Measurements from ENCODE around the gene STAT3. TPM values are rescaled to one million over a fixed set of nuclear protein-coding genes. Genes with fewer than 3 reads are reported as not detected.

The STAT3 gene
- total and polyA plus RNA-seq, 2 of the 13 experiments (the other 11 are each of a cell fraction or from before 2014, with no cell fraction given), result 61.8 to 62.4 TPM

DNA sequence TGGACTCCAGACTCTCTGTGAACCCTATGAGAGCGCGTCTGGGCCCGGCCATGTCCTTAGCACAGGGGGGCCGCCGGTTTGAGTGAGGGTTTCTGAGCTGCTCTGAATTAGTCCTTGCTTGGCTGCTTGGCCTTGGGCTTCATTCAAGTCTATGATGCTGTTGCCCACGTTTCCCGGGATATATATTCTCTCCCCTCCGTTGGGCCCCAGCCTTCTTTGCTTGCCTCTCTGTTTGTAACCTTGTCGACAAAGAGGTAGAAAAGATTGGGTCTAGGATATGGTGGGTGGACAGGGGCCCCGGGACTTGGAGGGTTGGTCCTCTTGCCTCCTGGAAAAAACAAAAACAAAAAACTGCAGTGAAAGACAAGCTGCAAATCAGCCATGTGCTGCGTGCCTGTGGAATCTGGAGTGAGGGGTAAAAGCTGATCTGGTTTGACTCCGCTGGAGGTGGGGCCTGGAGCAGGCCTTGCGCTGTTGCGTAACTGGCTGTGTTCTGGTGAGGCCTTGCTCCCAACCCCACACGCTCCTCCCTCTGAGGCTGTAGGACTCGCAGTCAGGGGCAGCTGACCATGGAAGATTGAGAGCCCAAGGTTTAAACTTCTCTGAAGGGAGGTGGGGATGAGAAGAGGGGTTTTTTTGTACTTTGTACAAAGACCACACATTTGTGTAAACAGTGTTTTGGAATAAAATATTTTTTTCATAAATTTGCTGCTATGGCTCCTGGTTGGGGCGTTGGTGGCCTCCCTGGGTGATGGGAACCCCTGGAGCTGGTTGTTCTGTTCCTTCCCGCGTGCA is 76.8 kb downstream of the STAT3 start (continued):
- TF ChIP-seq, protein P1, sequence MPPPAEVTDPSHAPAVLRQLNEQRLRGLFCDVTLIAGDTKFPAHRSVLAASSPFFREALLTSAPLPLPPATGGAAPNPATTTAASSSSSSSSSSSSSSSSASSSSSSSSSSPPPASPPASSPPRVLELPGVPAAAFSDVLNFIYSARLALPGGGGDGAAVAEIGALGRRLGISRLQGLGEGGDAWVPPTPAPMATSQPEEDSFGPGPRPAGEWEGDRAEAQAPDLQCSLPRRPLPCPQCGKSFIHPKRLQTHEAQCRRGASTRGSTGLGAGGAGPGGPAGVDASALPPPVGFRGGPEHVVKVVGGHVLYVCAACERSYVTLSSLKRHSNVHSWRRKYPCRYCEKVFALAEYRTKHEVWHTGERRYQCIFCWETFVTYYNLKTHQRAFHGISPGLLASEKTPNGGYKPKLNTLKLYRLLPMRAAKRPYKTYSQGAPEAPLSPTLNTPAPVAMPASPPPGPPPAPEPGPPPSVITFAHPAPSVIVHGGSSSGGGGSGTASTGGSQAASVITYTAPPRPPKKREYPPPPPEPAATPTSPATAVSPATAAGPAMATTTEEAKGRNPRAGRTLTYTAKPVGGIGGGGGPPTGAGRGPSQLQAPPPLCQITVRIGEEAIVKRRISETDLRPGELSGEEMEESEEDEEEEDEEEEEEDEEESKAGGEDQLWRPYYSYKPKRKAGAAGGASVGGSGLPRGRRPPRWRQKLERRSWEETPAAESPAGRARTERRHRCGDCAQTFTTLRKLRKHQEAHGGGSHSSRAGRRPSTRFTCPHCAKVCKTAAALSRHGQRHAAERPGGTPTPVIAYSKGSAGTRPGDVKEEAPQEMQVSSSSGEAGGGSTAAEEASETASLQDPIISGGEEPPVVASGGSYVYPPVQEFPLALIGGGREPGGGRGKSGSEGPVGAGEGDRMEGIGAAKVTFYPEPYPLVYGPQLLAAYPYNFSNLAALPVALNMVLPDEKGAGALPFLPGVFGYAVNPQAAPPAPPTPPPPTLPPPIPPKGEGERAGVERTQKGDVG (CRISPR knock-in tag; IDR thresholded peaks at IDR 0.05; ENCODE audit: borderline replicate concordance), result no peak
- TF ChIP-seq ZNF780A (CRISPR knock-in tag; IDR thresholded peaks at IDR 0.05) (no peak), TCF12 (IDR thresholded peaks at IDR 0.05) (no peak), TCF12 (CRISPR knock-in tag; IDR thresholded peaks at IDR 0.05) (0 out of 2 replicates have a peak, but pooled peaks have one; percentile 77), PLRG1 (conservative IDR thresholded peaks at IDR 0.05) (no peak), ZNF75D (CRISPR knock-in tag; IDR thresholded peaks at IDR 0.05; ENCODE audit: borderline replicate concordance) (no peak), RNF2 (conservative IDR thresholded peaks at IDR 0.05; ENCODE audit: low read depth) (no peak), ZNF136 (CRISPR knock-in tag; IDR thresholded peaks at IDR 0.05; ENCODE audit: low read depth) (no peak), NCOA5 (CRISPR knock-in tag; IDR thresholded peaks at IDR 0.05) (no peak), TAF1 (CRISPR knock-in tag; IDR thresholded peaks at IDR 0.05) (peak; percentile 59; the same call in 1 of the 2 replicates), MAFF (IDR thresholded peaks at IDR 0.05; ENCODE audit: low read depth, low read length) (no peak), MAF1 (CRISPR knock-in tag; IDR thresholded peaks at IDR 0.05; ENCODE audit: borderline replicate concordance) (no peak), KLF6 (CRISPR knock-in tag; IDR thresholded peaks at IDR 0.05) (no peak; the same call in 1 of the 2 replicates), MED8 (CRISPR knock-in tag; IDR thresholded peaks at IDR 0.05; ENCODE audit: insufficient replicate concordance) (peak; percentile 77), ZSCAN25 (CRISPR knock-in tag; IDR thresholded peaks at IDR 0.05) (no peak), ZNF616 (CRISPR knock-in tag; IDR thresholded peaks at IDR 0.05; ENCODE audit: low read depth) (0 out of 2 replicates have a peak, but pooled peaks have one; percentile 40), DPF2 (CRISPR knock-in tag; IDR thresholded peaks at IDR 0.05; ENCODE audit: borderline replicate concordance, low read depth) (peak; percentile 65; the same call in 1 of the 2 replicates)
- TF ChIP-seq, protein P2, sequence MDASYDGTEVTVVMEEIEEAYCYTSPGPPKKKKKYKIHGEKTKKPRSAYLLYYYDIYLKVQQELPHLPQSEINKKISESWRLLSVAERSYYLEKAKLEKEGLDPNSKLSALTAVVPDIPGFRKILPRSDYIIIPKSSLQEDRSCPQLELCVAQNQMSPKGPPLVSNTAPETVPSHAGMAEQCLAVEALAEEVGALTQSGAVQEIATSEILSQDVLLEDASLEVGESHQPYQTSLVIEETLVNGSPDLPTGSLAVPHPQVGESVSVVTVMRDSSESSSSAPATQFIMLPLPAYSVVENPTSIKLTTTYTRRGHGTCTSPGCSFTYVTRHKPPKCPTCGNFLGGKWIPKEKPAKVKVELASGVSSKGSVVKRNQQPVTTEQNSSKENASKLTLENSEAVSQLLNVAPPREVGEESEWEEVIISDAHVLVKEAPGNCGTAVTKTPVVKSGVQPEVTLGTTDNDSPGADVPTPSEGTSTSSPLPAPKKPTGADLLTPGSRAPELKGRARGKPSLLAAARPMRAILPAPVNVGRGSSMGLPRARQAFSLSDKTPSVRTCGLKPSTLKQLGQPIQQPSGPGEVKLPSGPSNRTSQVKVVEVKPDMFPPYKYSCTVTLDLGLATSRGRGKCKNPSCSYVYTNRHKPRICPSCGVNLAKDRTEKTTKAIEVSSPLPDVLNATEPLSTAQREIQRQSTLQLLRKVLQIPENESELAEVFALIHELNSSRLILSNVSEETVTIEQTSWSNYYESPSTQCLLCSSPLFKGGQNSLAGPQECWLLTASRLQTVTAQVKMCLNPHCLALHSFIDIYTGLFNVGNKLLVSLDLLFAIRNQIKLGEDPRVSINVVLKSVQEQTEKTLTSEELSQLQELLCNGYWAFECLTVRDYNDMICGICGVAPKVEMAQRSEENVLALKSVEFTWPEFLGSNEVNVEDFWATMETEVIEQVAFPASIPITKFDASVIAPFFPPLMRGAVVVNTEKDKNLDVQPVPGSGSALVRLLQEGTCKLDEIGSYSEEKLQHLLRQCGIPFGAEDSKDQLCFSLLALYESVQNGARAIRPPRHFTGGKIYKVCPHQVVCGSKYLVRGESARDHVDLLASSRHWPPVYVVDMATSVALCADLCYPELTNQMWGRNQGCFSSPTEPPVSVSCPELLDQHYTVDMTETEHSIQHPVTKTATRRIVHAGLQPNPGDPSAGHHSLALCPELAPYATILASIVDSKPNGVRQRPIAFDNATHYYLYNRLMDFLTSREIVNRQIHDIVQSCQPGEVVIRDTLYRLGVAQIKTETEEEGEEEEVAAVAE (CRISPR knock-in tag; IDR thresholded peaks at IDR 0.05; ENCODE audit: borderline replicate concordance), result peak; percentile 74; the same call in 1 of the 2 replicates
- TF ChIP-seq, protein P3, sequence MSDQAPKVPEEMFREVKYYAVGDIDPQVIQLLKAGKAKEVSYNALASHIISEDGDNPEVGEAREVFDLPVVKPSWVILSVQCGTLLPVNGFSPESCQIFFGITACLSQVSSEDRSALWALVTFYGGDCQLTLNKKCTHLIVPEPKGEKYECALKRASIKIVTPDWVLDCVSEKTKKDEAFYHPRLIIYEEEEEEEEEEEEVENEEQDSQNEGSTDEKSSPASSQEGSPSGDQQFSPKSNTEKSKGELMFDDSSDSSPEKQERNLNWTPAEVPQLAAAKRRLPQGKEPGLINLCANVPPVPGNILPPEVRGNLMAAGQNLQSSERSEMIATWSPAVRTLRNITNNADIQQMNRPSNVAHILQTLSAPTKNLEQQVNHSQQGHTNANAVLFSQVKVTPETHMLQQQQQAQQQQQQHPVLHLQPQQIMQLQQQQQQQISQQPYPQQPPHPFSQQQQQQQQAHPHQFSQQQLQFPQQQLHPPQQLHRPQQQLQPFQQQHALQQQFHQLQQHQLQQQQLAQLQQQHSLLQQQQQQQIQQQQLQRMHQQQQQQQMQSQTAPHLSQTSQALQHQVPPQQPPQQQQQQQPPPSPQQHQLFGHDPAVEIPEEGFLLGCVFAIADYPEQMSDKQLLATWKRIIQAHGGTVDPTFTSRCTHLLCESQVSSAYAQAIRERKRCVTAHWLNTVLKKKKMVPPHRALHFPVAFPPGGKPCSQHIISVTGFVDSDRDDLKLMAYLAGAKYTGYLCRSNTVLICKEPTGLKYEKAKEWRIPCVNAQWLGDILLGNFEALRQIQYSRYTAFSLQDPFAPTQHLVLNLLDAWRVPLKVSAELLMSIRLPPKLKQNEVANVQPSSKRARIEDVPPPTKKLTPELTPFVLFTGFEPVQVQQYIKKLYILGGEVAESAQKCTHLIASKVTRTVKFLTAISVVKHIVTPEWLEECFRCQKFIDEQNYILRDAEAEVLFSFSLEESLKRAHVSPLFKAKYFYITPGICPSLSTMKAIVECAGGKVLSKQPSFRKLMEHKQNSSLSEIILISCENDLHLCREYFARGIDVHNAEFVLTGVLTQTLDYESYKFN (CRISPR knock-in tag; conservative IDR thresholded peaks at IDR 0.05), result peak; percentile 84
